DOHH2 (cell line): ENCODE results near the gene LCOR.
A peak's percentile ranks its signal among the peaks of the same experiment; 100 is the strongest.

Experiments used
- H3F3A ChIP-seq: fragments of 200-600 bp; sonication (generic), shearing (Covaris generic); 2 replicates; pipeline ENCODE4 v1.6.0; 2016; ENCODE audit warnings: antibody characterized with exemption, mild to moderate bottlenecking; ENCODE audit not compliant: control insufficient read depth, insufficient read depth
- H3K27ac ChIP-seq: fragments of 200-600 bp; sonication (generic); 2 replicates; pipeline ENCODE4 v1.5.1; 2014; ENCODE audit warnings: low read depth, mild to moderate bottlenecking, low read length, moderate library complexity
- H3K27me3 ChIP-seq: fragments of 200-600 bp; sonication (generic); 2 replicates; pipeline ENCODE4 v1.6.1; 2014; ENCODE audit warnings: mild to moderate bottlenecking, low read length, mixed read lengths; ENCODE audit not compliant: control insufficient read depth
- H3K36me3 ChIP-seq: fragments of 200-600 bp; sonication (generic); 2 replicates; pipeline ENCODE4 v1.6.1; 2014; ENCODE audit warnings: mild to moderate bottlenecking, low read length, moderate library complexity, mixed read lengths; ENCODE audit not compliant: control insufficient read depth
- H3K4me1 ChIP-seq: fragments of 200-600 bp; sonication (generic); 2 replicates; pipeline ENCODE4 v1.6.1; 2014; ENCODE audit warnings: mild to moderate bottlenecking, low read length, mixed read lengths; ENCODE audit not compliant: control insufficient read depth
- H3K4me2 ChIP-seq: fragments of 200-600 bp; sonication (generic); 2 replicates; pipeline ENCODE4 v1.6.0; 2014; ENCODE audit warnings: mild to moderate bottlenecking, low read length, moderate library complexity
- H3K4me3 ChIP-seq: fragments of 200-600 bp; sonication (generic); 2 replicates; pipeline ENCODE4 v1.5.1; 2014; ENCODE audit warnings: mild to moderate bottlenecking, low read length, mixed read lengths
- H3K79me2 ChIP-seq: fragments of 200-600 bp; sonication (generic); 2 replicates; pipeline ENCODE4 v1.6.1; 2014; ENCODE audit warnings: mild to moderate bottlenecking, low read length, mixed read lengths; ENCODE audit not compliant: control insufficient read depth
- H3K9me2 ChIP-seq: fragments of 200-600 bp; sonication (generic); replicated peaks from 2 replicates; pipeline ENCODE4 v1.6.1; 2014; ENCODE audit warnings: mild to moderate bottlenecking, low read length, mixed read lengths; ENCODE audit not compliant: control insufficient read depth
- H3K9me3 ChIP-seq: fragments of 200-600 bp; sonication (generic); 2 replicates; pipeline ENCODE4 v1.6.1; 2014; ENCODE audit warnings: antibody characterized with exemption, low read length, mixed read lengths; ENCODE audit not compliant: control insufficient read depth, insufficient read depth
- H4K20me1 ChIP-seq: fragments of 200-600 bp; sonication (generic); 2 replicates; pipeline ENCODE4 v1.6.0; 2014; ENCODE audit warnings: low read depth, mild to moderate bottlenecking, antibody characterized with exemption, low read length, moderate library complexity; ENCODE audit not compliant: control insufficient read depth, insufficient read depth
- CTCF ChIP-seq: fragments of 200-600 bp; sonication (generic); IDR thresholded peaks from one replicate; pipeline ENCODE4 v1.5.1; 2014; ENCODE audit warnings: antibody characterized with exemption, mild to moderate bottlenecking, low read depth, low read length; ENCODE audit not compliant: poor library complexity, severe bottlenecking
- EZH2phosphoT487 ChIP-seq: fragments of 200-600 bp; sonication (generic); IDR thresholded peaks from 2 replicates; pipeline ENCODE4 v1.6.1; 2017; ENCODE audit warnings: borderline replicate concordance, mild to moderate bottlenecking, antibody characterized with exemption, low read length, moderate library complexity, mixed read lengths

The LCOR gene

GRCh38 chr10:97016728-97017473 is 184.8 kb downstream of the LCOR start:
- no peak for TF ChIP-seq EZH2phosphoT487
- no peak for TF ChIP-seq CTCF

GRCh38 chr10:97017474-97017903 is 185.4 kb downstream of the LCOR start:
- no peaks in the 10 kb centered on the region for H3K9me3 ChIP-seq
- peaks cover 20% of the 10 kb centered on the region for H3K4me1 ChIP-seq
- H3F3A ChIP-seq = no peaks in the 10 kb centered on the region
- H3K4me3 ChIP-seq = no peak overlapping the region
- no peaks in the 10 kb centered on the region for H3K36me3 ChIP-seq
- TF ChIP-seq CTCF (no peak), EZH2phosphoT487 (no peak)
- H3K9me2 ChIP-seq = no peaks in the 10 kb centered on the region
- no peaks in the 10 kb centered on the region for H3K27me3 ChIP-seq
- H3K27ac ChIP-seq = no peak overlapping the region
- no peaks in the 10 kb centered on the region for H3K79me2 ChIP-seq
- H4K20me1 ChIP-seq = no peaks in the 10 kb centered on the region
- no peak overlapping the region; the same call in 1 of the 2 replicates for H3K4me2 ChIP-seq

More at GRCh38 chr10:97016728-97017473, 184.8 kb downstream of the LCOR start:
- Histone ChIP-seq H3K4me1 (peaks cover 16% of the 10 kb centered on the region), H3K36me3 (no peaks in the 10 kb centered on the region), H3K27ac (no peak overlapping the region), H3K9me2 (no peaks in the 10 kb centered on the region), H3K4me2 (peak overlapping the region; percentile 35), H4K20me1 (no peaks in the 10 kb centered on the region), H3K9me3 (no peaks in the 10 kb centered on the region), H3K79me2 (no peaks in the 10 kb centered on the region), H3F3A (no peaks in the 10 kb centered on the region), H3K27me3 (no peaks in the 10 kb centered on the region), H3K4me3 (no peak overlapping the region)

GRCh38 chr10:97018251-97019212 is 186.4 kb downstream of the LCOR start:
- H3K9me2 ChIP-seq = no peaks in the 10 kb centered on the region
- no peak overlapping the region for H3K27ac ChIP-seq
- no peaks in the 10 kb centered on the region for H3K36me3 ChIP-seq
- no peaks in the 10 kb centered on the region for H3F3A ChIP-seq
- H3K27me3 ChIP-seq = no peaks in the 10 kb centered on the region
- H4K20me1 ChIP-seq = no peaks in the 10 kb centered on the region
- H3K4me3 ChIP-seq = no peak overlapping the region
- no peaks in the 10 kb centered on the region for H3K79me2 ChIP-seq
- no peaks in the 10 kb centered on the region for H3K9me3 ChIP-seq
- H3K4me1 ChIP-seq = peaks cover 20% of the 10 kb centered on the region
- H3K4me2 ChIP-seq = no peak overlapping the region
- no peak for TF ChIP-seq EZH2phosphoT487
- TF ChIP-seq CTCF = no peak
